SU-DHL-6 (cell line): Measurements from ENCODE around the gene NPAS3.

Source experiments
- CTCF ChIP-seq: fragments of 200-600 bp; sonication (generic); IDR thresholded peaks from one replicate; pipeline ENCODE4 v1.5.1; 2017; ENCODE audit warnings: antibody characterized with exemption, mild to moderate bottlenecking, low read length, moderate library complexity; ENCODE audit not compliant: insufficient read depth, poor library complexity, severe bottlenecking
- EZH2phosphoT487 ChIP-seq: fragments of 200-600 bp; sonication (generic), shearing (Covaris generic); conservative IDR thresholded peaks from 2 replicates; pipeline ENCODE4 v1.6.1; 2018; ENCODE audit warnings: mild to moderate bottlenecking, antibody characterized with exemption, low read length, moderate library complexity, mixed read lengths

- TF ChIP-seq CTCF (no peak), EZH2phosphoT487 (no peak)
Measured at GRCh38 chr14:33406766-33407165, 468.1 kb downstream of the NPAS3 start.
